K562 (cell line): Measurements from ENCODE around the gene RBKS. TPM values are rescaled to one million over a fixed set of nuclear protein-coding genes. Genes with fewer than 3 reads are reported as not detected.

Source experiments
- ATF7 ChIP-seq: fragments of 450-650 bp; IDR thresholded peaks from 2 replicates; pipeline ENCODE4 v1.7.1; 2014; ENCODE audit warnings: mild to moderate bottlenecking, moderate library complexity
- CTBP1 ChIP-seq: fragments of 450-650 bp; IDR thresholded peaks from 2 replicates; pipeline ENCODE4 v1.6.1; 2016; ENCODE audit warnings: borderline replicate concordance
- ETV6 ChIP-seq, 3 experiments: fragments of 150-350 bp in 1 of 3; sonication (generic) in 1 of 3; formaldehyde crosslinking in 1 of 3; IDR thresholded peaks; 2 replicates each; pipeline versions ENCODE4 v1.6.1 to v1.8.0; 2014 to 2022; ENCODE audit warnings: borderline replicate concordance in 2 of 3, low read depth in 2 of 3, antibody characterized with exemption in 1 of 3, low read length in 1 of 3, mild to moderate bottlenecking in 1 of 3, missing genetic modification reagents in 1 of 3
- FOXA1 ChIP-seq: fragments of 450-650 bp; IDR thresholded peaks from 2 replicates; pipeline ENCODE4 v1.6.1; 2016; ENCODE audit warnings: mild to moderate bottlenecking, borderline replicate concordance
- HDAC1 ChIP-seq, 2 experiments: fragments of 450-650 bp; IDR thresholded peaks; 2 replicates each; pipeline ENCODE4 v1.6.1; 2016 to 2017; ENCODE audit warnings: inconsistent platforms in 1 of 2, mild to moderate bottlenecking in 1 of 2, moderate library complexity in 1 of 2
- HIVEP1 ChIP-seq: fragments of 250-450 bp; sonication (Bioruptor Pico); IDR thresholded peaks from 2 replicates; pipeline ENCODE4 v1.4.0; 2020; ENCODE audit warnings: mild to moderate bottlenecking
- HOXB6 ChIP-seq: fragments of 250-450 bp; sonication (Bioruptor Pico); IDR thresholded peaks from 2 replicates; pipeline ENCODE4 v1.5.1; 2022; ENCODE audit warnings: mild to moderate bottlenecking, borderline replicate concordance
- IFI16 ChIP-seq: fragments of 250-450 bp; sonication (Bioruptor Pico); IDR thresholded peaks from 2 replicates; pipeline ENCODE4 v2.1.2; 2022; ENCODE audit warnings: mild to moderate bottlenecking, inconsistent platforms
- JUNB ChIP-seq: fragments of 450-650 bp; formaldehyde crosslinking; conservative IDR thresholded peaks from 2 replicates; pipeline ENCODE4 v1.4.0; 2020; ENCODE audit warnings: mild to moderate bottlenecking
- KAT7 ChIP-seq: sonication (generic); formaldehyde crosslinking; IDR thresholded peaks from 2 replicates; pipeline ENCODE4 v1.8.0; 2022; ENCODE audit warnings: missing genetic modification reagents, mild to moderate bottlenecking, borderline replicate concordance
- MCM2 ChIP-seq: fragments of 450-650 bp; IDR thresholded peaks from 2 replicates; pipeline ENCODE4 v1.6.1; 2017; ENCODE audit warnings: low read depth, mild to moderate bottlenecking
- NFIX ChIP-seq: fragments of 250-450 bp; sonication (Bioruptor Pico); IDR thresholded peaks from 2 replicates; pipeline ENCODE4 v1.4.0; 2020; ENCODE audit warnings: low read depth, mild to moderate bottlenecking, moderate library complexity
- NONO ChIP-seq, 2 experiments: fragments of 200-400 bp in 1 of 2; fragments of 450-650 bp in 1 of 2; formaldehyde crosslinking in 1 of 2; IDR thresholded peaks; 2 replicates each; pipeline ENCODE4 v1.6.1; 2017; ENCODE audit warnings: low read depth in 2 of 2, mild to moderate bottlenecking in 2 of 2, moderate library complexity in 2 of 2, low read length in 1 of 2
- SMAD4 ChIP-seq: fragments of 250-450 bp; sonication (Bioruptor Pico); conservative IDR thresholded peaks from 2 replicates; pipeline ENCODE4 v1.8.0; 2021; ENCODE audit warnings: inconsistent platforms, mild to moderate bottlenecking, moderate library complexity
- SMC3 ChIP-seq: conservative IDR thresholded peaks from 2 replicates; pipeline ENCODE4 v1.6.1; 2011; ENCODE audit warnings: low read depth, low read length, improper control_type of control experiment; ENCODE audit not compliant: insufficient read depth
- SNIP1 ChIP-seq: fragments of 450-650 bp; IDR thresholded peaks from 2 replicates; pipeline ENCODE4 v1.7.1; 2017; ENCODE audit warnings: low read depth, mild to moderate bottlenecking
- SRSF7 ChIP-seq: fragments of 200-400 bp; formaldehyde crosslinking; optimal IDR thresholded peaks from 2 replicates; pipeline ENCODE3; 2017; ENCODE audit warnings: mild to moderate bottlenecking, low read depth, low read length
- TBL1XR1 ChIP-seq, 2 experiments: IDR thresholded peaks; 2 replicates each; pipeline ENCODE4 v1.6.1; 2012; ENCODE audit warnings: improper control_type of control experiment in 2 of 2, low read length in 2 of 2, mild to moderate bottlenecking in 1 of 2
- TFAP4 ChIP-seq: sonication (generic); formaldehyde crosslinking; IDR thresholded peaks from 2 replicates; pipeline ENCODE4 v1.8.0; 2022; ENCODE audit warnings: missing genetic modification reagents, mild to moderate bottlenecking, moderate library complexity, borderline replicate concordance
- YBX1 ChIP-seq: fragments of 450-650 bp; IDR thresholded peaks from 2 replicates; pipeline ENCODE4 v1.7.1; 2016; ENCODE audit warnings: mild to moderate bottlenecking
- ZBTB9 ChIP-seq: fragments of 450-650 bp; formaldehyde crosslinking; IDR thresholded peaks from 2 replicates; pipeline ENCODE4 v1.4.0; 2020; ENCODE audit warnings: mild to moderate bottlenecking, moderate library complexity
- ZKSCAN1 ChIP-seq: fragments of 150-350 bp; IDR thresholded peaks from 2 replicates; pipeline ENCODE4 v1.6.1; 2016; ENCODE audit warnings: low read depth, low read length
- ZNF12 ChIP-seq: sonication (generic); formaldehyde crosslinking; IDR thresholded peaks from 2 replicates; pipeline ENCODE4 v1.4.0; 2020; ENCODE audit warnings: mild to moderate bottlenecking, missing genetic modification reagents
- ZNF347 ChIP-seq: fragments of 450-650 bp; formaldehyde crosslinking; IDR thresholded peaks from 2 replicates; pipeline ENCODE4 v1.4.0; 2020; ENCODE audit warnings: low read depth, mild to moderate bottlenecking, moderate library complexity
- ZNF398 ChIP-seq: fragments of 250-450 bp; sonication (Bioruptor Pico); IDR thresholded peaks from 2 replicates; pipeline ENCODE4 v1.8.0; 2021; ENCODE audit warnings: moderate library complexity, mild to moderate bottlenecking, inconsistent platforms
- polyA plus RNA-seq, 8 experiments: library from polyadenylated mRNA; depleted of rRNA in 4 of 8; stranded (reverse) in 5 of 8; unstranded in 3 of 8; fragments of >200 nt; fragmentation: Nextera tagmentation in 2 of 8; fragmentation: Illumina TruSeq in 1 of 8; extraction: Ambion mirVana in 2 of 8; extraction: Trizol in 1 of 8; gene quantifications; 2 replicates each; pipeline versions ENCODE4 v1.2.1 to v1.2.3, GENCODE V29; 2011 to 2014; ENCODE audit warnings: inconsistent platforms in 1 of 8, missing spikeins in 1 of 8
- total RNA-seq, 7 experiments: library from RNA; depleted of rRNA in 6 of 7; stranded (reverse); fragments of >200 nt in 6 of 7; fragmentation: Illumina TruSeq in 2 of 7; extraction: Trizol in 2 of 7; gene quantifications; 2 replicates each; pipeline versions ENCODE4 v1.2.1 to v1.2.3, GENCODE V29; 2011 to 2021; ENCODE audit warnings: low replicate concordance in 1 of 7

RBKS gene
- total and polyA plus RNA-seq, 9 of the 15 experiments (the other 6 are each of a cell fraction or from before 2014, with no cell fraction given) = 0.06 to 0.39 (median 0.19) TPM

- peak; percentile 53; the same call in 1 of the 2 replicates for TF ChIP-seq TFAP4
- TF ChIP-seq ZKSCAN1 = no peak
- TF ChIP-seq ETV6 (IDR thresholded peaks at IDR 0.05; ENCODE audit: borderline replicate concordance in 1 of 2, low read depth in 2 of 2, low read length in 1 of 2) = no peak
- no peak for TF ChIP-seq ETV6 (CRISPR knock-in tag; IDR thresholded peaks at IDR 0.05; ENCODE audit: borderline replicate concordance)
- no peak for TF ChIP-seq JUNB (CRISPR knock-in tag)
- no peak for TF ChIP-seq ZNF347 (CRISPR knock-in tag)
- TF ChIP-seq IFI16 = no peak
- no peak for TF ChIP-seq SRSF7
- no peak for TF ChIP-seq NONO (IDR thresholded peaks at IDR 0.05; ENCODE audit: low read depth in 2 of 2, low read length in 1 of 2)
- TF ChIP-seq FOXA1 = no peak
- peak; percentile 60; the same call in 1 of the 2 replicates for TF ChIP-seq CTBP1
- TF ChIP-seq NFIX = no peak
- peak; percentile 73 for TF ChIP-seq ATF7
- no peak for TF ChIP-seq ZBTB9 (CRISPR knock-in tag)
- TF ChIP-seq HDAC1 (IDR thresholded peaks at IDR 0.05) = no peak
- TF ChIP-seq SMAD4 (CRISPR knock-in tag) = peak; percentile 91
- TF ChIP-seq HIVEP1 (CRISPR knock-in tag) = 0 out of 2 replicates have a peak, but pooled peaks have one; percentile 11
- TF ChIP-seq SMC3 = no peak
- TF ChIP-seq TBL1XR1 (IDR thresholded peaks at IDR 0.05; ENCODE audit: low read length in 2 of 2) = no peak
- no peak for TF ChIP-seq YBX1
- TF ChIP-seq KAT7 (CRISPR knock-in tag) = no peak
- TF ChIP-seq ZNF12 (CRISPR knock-in tag) = no peak
- TF ChIP-seq ZNF398 (CRISPR knock-in tag) = no peak
- TF ChIP-seq HOXB6 (CRISPR knock-in tag) = no peak
- no peak for TF ChIP-seq MCM2
- TF ChIP-seq SNIP1 = no peak
These were observed 133.4 kb downstream of the RBKS start (continued) for GRCh38 chr2:27756544-27757498.
